WTC11 (cell line): ENCODE data around the gene IGFN1. TPM values are rescaled to one million over a fixed set of nuclear protein-coding genes. Genes with fewer than 3 reads are reported as not detected.

Source experiments
- ATAC-seq: fragments of 200-7000 bp; cut with Tn5 transposase; 2 replicates; pipeline ENCODE4 v1.10.0; 2021; ENCODE audit warnings: mild to moderate bottlenecking, moderate library complexity
- CTCF ChIA-PET: fragments of 300-600 bp; sonication (Branson Sonifier 250); formaldehyde crosslinking; loops from one replicate; lab custom pipeline; 2021; ENCODE audit warnings: antibody characterized with exemption; lab: Charles Lee
- POLR2A ChIA-PET: fragments of 350-600 bp; sonication (Branson Sonifier 250); formaldehyde crosslinking; loops from one replicate; lab custom pipeline; 2021; ENCODE audit warnings: antibody characterized with exemption; lab: Charles Lee
- DNase-seq: peaks from one replicate; pipeline ENCODE4 v3.0.0; 2021; ENCODE audit warnings: low spot score
- H3K27ac Mint-ChIP-seq: 2 replicates; pipeline ENCODE4 v1.8.0; 2021; ENCODE audit warnings: mixed read lengths
- H3K27me3 Mint-ChIP-seq: 2 replicates; pipeline ENCODE4 v1.8.0; 2021; ENCODE audit warnings: low read depth, mild to moderate bottlenecking, moderate library complexity, mixed read lengths
- H3K36me3 Mint-ChIP-seq: 2 replicates; pipeline ENCODE4 v1.8.0; 2021; ENCODE audit warnings: mixed read lengths
- H3K4me1 Mint-ChIP-seq: 2 replicates; pipeline ENCODE4 v1.8.0; 2022; ENCODE audit warnings: mixed read lengths
- H3K4me3 Mint-ChIP-seq: 2 replicates; pipeline ENCODE4 v1.8.0; 2021; ENCODE audit warnings: mild to moderate bottlenecking, moderate library complexity, mixed read lengths
- H3K9me3 Mint-ChIP-seq: 2 replicates; pipeline ENCODE4 v1.8.0; 2021; ENCODE audit warnings: mixed read lengths
- ARID4B ChIP-seq: sonication (generic); formaldehyde crosslinking; IDR thresholded peaks from 2 replicates; pipeline ENCODE4 v1.8.0; 2023; ENCODE audit warnings: missing genetic modification reagents, mild to moderate bottlenecking, borderline replicate concordance
- ATF1 ChIP-seq: sonication (generic); formaldehyde crosslinking; IDR thresholded peaks from 2 replicates; pipeline ENCODE4 v1.8.1; 2023; ENCODE audit warnings: mild to moderate bottlenecking, moderate library complexity, missing genetic modification reagents
- ATF2 ChIP-seq: sonication (generic); formaldehyde crosslinking; IDR thresholded peaks from 2 replicates; pipeline ENCODE4 v1.8.1; 2022; ENCODE audit warnings: low read depth, missing genetic modification reagents, borderline replicate concordance
- CTCF ChIP-seq: fragments of 200-600 bp; IDR thresholded peaks from 2 replicates; pipeline ENCODE4 v1.8.0; 2022; ENCODE audit warnings: antibody characterized with exemption
- ERG ChIP-seq: fragments of 250-450 bp; sonication (Bioruptor Pico); IDR thresholded peaks from 2 replicates; pipeline ENCODE4 v1.8.0; 2021; ENCODE audit warnings: mild to moderate bottlenecking
- FOXJ3 ChIP-seq: sonication (generic); formaldehyde crosslinking; IDR thresholded peaks from 2 replicates; pipeline ENCODE4 v1.9.0; 2021; ENCODE audit warnings: missing genetic modification reagents, mild to moderate bottlenecking, borderline replicate concordance
- HMGA2 ChIP-seq: fragments of 250-450 bp; sonication (Bioruptor Pico); IDR thresholded peaks from 2 replicates; pipeline ENCODE4 v1.4.0; 2021; ENCODE audit warnings: mild to moderate bottlenecking, moderate library complexity
- HMGXB4 ChIP-seq: sonication (generic); formaldehyde crosslinking; IDR thresholded peaks from 2 replicates; pipeline ENCODE4 v1.8.1; 2023; ENCODE audit warnings: mild to moderate bottlenecking, moderate library complexity, missing genetic modification reagents
- JUN ChIP-seq: sonication (generic); formaldehyde crosslinking; IDR thresholded peaks from 2 replicates; pipeline ENCODE4 v1.8.0; 2023; ENCODE audit warnings: mild to moderate bottlenecking, missing genetic modification reagents
- MYBL2 ChIP-seq: sonication (generic); formaldehyde crosslinking; IDR thresholded peaks from 2 replicates; pipeline ENCODE4 v1.8.1; 2023; ENCODE audit warnings: mild to moderate bottlenecking, moderate library complexity, missing genetic modification reagents
- NFYB ChIP-seq: sonication (generic); formaldehyde crosslinking; conservative IDR thresholded peaks from 2 replicates; pipeline ENCODE4 v1.8.0; 2022; ENCODE audit warnings: low read depth, missing genetic modification reagents
- OVOL2 ChIP-seq: fragments of 250-450 bp; sonication (Bioruptor Pico); IDR thresholded peaks from 2 replicates; pipeline ENCODE4 v1.9.0; 2021; ENCODE audit warnings: mild to moderate bottlenecking, borderline replicate concordance
- RORB ChIP-seq: fragments of 250-450 bp; sonication (Bioruptor Pico); IDR thresholded peaks from 2 replicates; pipeline ENCODE4 v1.9.0; 2021; ENCODE audit warnings: mild to moderate bottlenecking
- SMAD3 ChIP-seq: sonication (generic); formaldehyde crosslinking; IDR thresholded peaks from 2 replicates; pipeline ENCODE4 v1.8.0; 2022; ENCODE audit warnings: missing genetic modification reagents, mild to moderate bottlenecking, borderline replicate concordance
- SP1 ChIP-seq: sonication (generic); formaldehyde crosslinking; conservative IDR thresholded peaks from 2 replicates; pipeline ENCODE4 v1.8.1; 2022; ENCODE audit warnings: missing genetic modification reagents
- ZMAT4 ChIP-seq: fragments of 250-450 bp; sonication (Bioruptor Pico); IDR thresholded peaks from 2 replicates; pipeline ENCODE4 v1.9.0; 2021; ENCODE audit warnings: mild to moderate bottlenecking
- ZNF317 ChIP-seq: sonication (generic); formaldehyde crosslinking; IDR thresholded peaks from 2 replicates; pipeline ENCODE4 v1.8.1; 2023; ENCODE audit warnings: low read depth, mild to moderate bottlenecking, moderate library complexity, missing genetic modification reagents, borderline replicate concordance
- ZNF671 ChIP-seq: fragments of 250-450 bp; sonication (Bioruptor Pico); IDR thresholded peaks from 2 replicates; pipeline ENCODE4 v1.8.0; 2021; ENCODE audit warnings: mild to moderate bottlenecking
- ZSCAN18 ChIP-seq: fragments of 250-450 bp; sonication (Bioruptor Pico); IDR thresholded peaks from 2 replicates; pipeline ENCODE4 v2.1.2; 2022; ENCODE audit warnings: mild to moderate bottlenecking, moderate library complexity
- total RNA-seq: library from RNA; stranded (reverse); gene quantifications from 3 replicates; pipeline ENCODE4 v1.2.3, GENCODE V29; 2021

The IGFN1 gene
- total RNA-seq, 1 experiment from 2014 or later, result 0.11 TPM

GRCh38 chr1:201217146-201217545 is 26.5 kb downstream of the IGFN1 start (continued):
- TF ChIP-seq ERG (CRISPR knock-in tag) (no peak), SMAD3 (no peak), ATF1 (CRISPR knock-in tag) (no peak)

- DNase-seq (no peak), ATAC-seq (no peak)
- TF ChIP-seq OVOL2, result no peak
- TF ChIP-seq HMGXB4 (CRISPR knock-in tag), result no peak
- no peak for TF ChIP-seq ZNF671
- no peak for TF ChIP-seq RORB
- TF ChIP-seq ZSCAN18 (CRISPR knock-in tag), result no peak
- TF ChIP-seq FOXJ3, result no peak
- no peak for TF ChIP-seq ZMAT4 (CRISPR knock-in tag)
- TF ChIP-seq NFYB (CRISPR knock-in tag), result no peak
- no peak for TF ChIP-seq MYBL2
- TF ChIP-seq ZNF317 (CRISPR knock-in tag), result no peak
- TF ChIP-seq ARID4B, result no peak
- TF ChIP-seq ATF2 (CRISPR knock-in tag), result no peak
- TF ChIP-seq JUN, result no peak
- TF ChIP-seq CTCF, result no peak
- TF ChIP-seq SP1, result no peak
- no peak for TF ChIP-seq HMGA2 (CRISPR knock-in tag)
- peaks cover 2% of the 10 kb centered on the region for H3K27me3 Mint-ChIP-seq
- no peaks in the 10 kb centered on the region for H3K9me3 Mint-ChIP-seq
- POLR2A ChIA-PET, result no interaction called here
- CTCF ChIA-PET, result interaction anchor here (1.1 kb wide), 1 partner anchor 143 kb away, joined by 3 read pairs; no protein-coding TSS in a partner anchor
- H3K4me1 Mint-ChIP-seq, result peaks cover 8% of the 10 kb centered on the region
- no peaks in the 10 kb centered on the region for H3K36me3 Mint-ChIP-seq
- no peak overlapping the region for H3K4me3 Mint-ChIP-seq
- no peak overlapping the region for H3K27ac Mint-ChIP-seq
Observed at GRCh38 chr1:201217851-201218250, 27.2 kb downstream of the IGFN1 start.
